GM21717 (cell line): ENCODE data around the gene LDLRAP1.

Experiments
- ATAC-seq: cut with Tn5 transposase; IDR thresholded peaks from one replicate; pipeline ENCODE4 v1.9.1; 2021; ENCODE audit warnings: mild to moderate bottlenecking, moderate library complexity; ENCODE audit not compliant: unreplicated experiment

The LDLRAP1 gene

GRCh38 chr1:25560788-25561187 lies 17.4 kb downstream of the LDLRAP1 start:
- ATAC-seq: no peak

GRCh38 chr1:25561421-25562100 lies 18.2 kb downstream of the LDLRAP1 start:
- no peak for ATAC-seq

- ATAC-seq: no peak
Measured at GRCh38 chr1:25562101-25562927, 18.9 kb downstream of the LDLRAP1 start.

GRCh38 chr1:25562928-25563283 lies 19.5 kb downstream of the LDLRAP1 start:
- no peak for ATAC-seq

GRCh38 chr1:25563330-25564215 lies 20.2 kb downstream of the LDLRAP1 start:
- ATAC-seq: no peak

- ATAC-seq: no peak
Measured at GRCh38 chr1:25564777-25565574, 21.6 kb downstream of the LDLRAP1 start.

- no peak for ATAC-seq
Measured at GRCh38 chr1:25565626-25566025, 22.2 kb downstream of the LDLRAP1 start.

GRCh38 chr1:25566176-25566729 lies 22.8 kb downstream of the LDLRAP1 start:
- no peak for ATAC-seq

GRCh38 chr1:25566730-25567341 lies 23.4 kb downstream of the LDLRAP1 start:
- ATAC-seq: no peak

GRCh38 chr1:25567710-25568089 lies 24.3 kb downstream of the LDLRAP1 start:
- no peak for ATAC-seq

- no peak for ATAC-seq
Measured at GRCh38 chr1:25568090-25568833, 24.9 kb downstream of the LDLRAP1 start.

GRCh38 chr1:25568834-25569596 lies 25.6 kb downstream of the LDLRAP1 start:
- ATAC-seq: no peak

- no peak for ATAC-seq
Measured at GRCh38 chr1:25569597-25570396, 26.4 kb downstream of the LDLRAP1 start.

- no peak for ATAC-seq
Measured at GRCh38 chr1:25570798-25571521, 27.6 kb downstream of the LDLRAP1 start.

- no peak for ATAC-seq
Measured at GRCh38 chr1:25571522-25571970, 28.1 kb downstream of the LDLRAP1 start.

GRCh38 chr1:25572107-25572506 lies 28.7 kb downstream of the LDLRAP1 start:
- ATAC-seq: no peak
